ENCODE results near the gene PGF. TPM values are rescaled to one million over a fixed set of nuclear protein-coding genes. Genes with fewer than 3 reads are reported as not detected.

PGF gene
- total RNA-seq (1 to 10 TPM in 1 of 2 donors, under 1 TPM in 1; 0.61 to 4.5 TPM), polyA plus RNA-seq (1 to 10 TPM in 1 of 2 donors, under 1 TPM in 1; 0.90 to 2.8 TPM)

GRCh38 chr14:74955229-74956026 is at the start of gene PGF:
PGF (minus strand) TSS chr14:74955597; CDS start chr14:74955242, 355 bp downstream.
- no peaks in the 10 kb centered on the region for H3K27me3 ChIP-seq (ENCODE audit: control insufficient read depth in 4 of 4, insufficient read depth in 4 of 4, low read length in 3 of 4)
- no peaks in the 10 kb centered on the region for H3K36me3 ChIP-seq (ENCODE audit: control insufficient read depth in 4 of 4, insufficient read depth in 3 of 4, low read depth in 1 of 4, low read length in 3 of 4)
- no peak within 1 kb of the TSS for H3K9ac ChIP-seq (ENCODE audit: low read depth in 1 of 2, low read length in 2 of 2)
- TF ChIP-seq HNF4G (IDR thresholded peaks at IDR 0.05), result no peak
- no peak for TF ChIP-seq REST (IDR thresholded peaks at IDR 0.05)
- no peak for TF ChIP-seq FOXA2 (IDR thresholded peaks at IDR 0.05)
- TF ChIP-seq TAF1 (conservative IDR thresholded peaks at IDR 0.05), result no peak
- TF ChIP-seq, protein P1, sequence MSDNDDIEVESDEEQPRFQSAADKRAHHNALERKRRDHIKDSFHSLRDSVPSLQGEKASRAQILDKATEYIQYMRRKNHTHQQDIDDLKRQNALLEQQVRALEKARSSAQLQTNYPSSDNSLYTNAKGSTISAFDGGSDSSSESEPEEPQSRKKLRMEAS (IDR thresholded peaks at IDR 0.05), result no peak
- TF ChIP-seq EGR1 (IDR thresholded peaks at IDR 0.05; ENCODE audit: low read depth in 2 of 2), result no peak
- TF ChIP-seq, protein P2, sequence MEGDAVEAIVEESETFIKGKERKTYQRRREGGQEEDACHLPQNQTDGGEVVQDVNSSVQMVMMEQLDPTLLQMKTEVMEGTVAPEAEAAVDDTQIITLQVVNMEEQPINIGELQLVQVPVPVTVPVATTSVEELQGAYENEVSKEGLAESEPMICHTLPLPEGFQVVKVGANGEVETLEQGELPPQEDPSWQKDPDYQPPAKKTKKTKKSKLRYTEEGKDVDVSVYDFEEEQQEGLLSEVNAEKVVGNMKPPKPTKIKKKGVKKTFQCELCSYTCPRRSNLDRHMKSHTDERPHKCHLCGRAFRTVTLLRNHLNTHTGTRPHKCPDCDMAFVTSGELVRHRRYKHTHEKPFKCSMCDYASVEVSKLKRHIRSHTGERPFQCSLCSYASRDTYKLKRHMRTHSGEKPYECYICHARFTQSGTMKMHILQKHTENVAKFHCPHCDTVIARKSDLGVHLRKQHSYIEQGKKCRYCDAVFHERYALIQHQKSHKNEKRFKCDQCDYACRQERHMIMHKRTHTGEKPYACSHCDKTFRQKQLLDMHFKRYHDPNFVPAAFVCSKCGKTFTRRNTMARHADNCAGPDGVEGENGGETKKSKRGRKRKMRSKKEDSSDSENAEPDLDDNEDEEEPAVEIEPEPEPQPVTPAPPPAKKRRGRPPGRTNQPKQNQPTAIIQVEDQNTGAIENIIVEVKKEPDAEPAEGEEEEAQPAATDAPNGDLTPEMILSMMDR (IDR thresholded peaks at IDR 0.05; ENCODE audit: low read depth, low read length, missing input control), result no peak
- no peak for TF ChIP-seq YY1 (IDR thresholded peaks at IDR 0.05)
- TF ChIP-seq JUND (IDR thresholded peaks at IDR 0.05), result no peak
- no peak for TF ChIP-seq GABPA (IDR thresholded peaks at IDR 0.05 in 1 of 2, conservative IDR thresholded peaks at IDR 0.05 in 1 of 2)
- no peak for TF ChIP-seq FOXA1 (IDR thresholded peaks at IDR 0.05)
- TF ChIP-seq RXRA (IDR thresholded peaks at IDR 0.05), result no peak
- TF ChIP-seq RAD21 (IDR thresholded peaks at IDR 0.05), result no peak
- no peak for TF ChIP-seq HNF4A (conservative IDR thresholded peaks at IDR 0.05)
- no peak for TF ChIP-seq SP1 (IDR thresholded peaks at IDR 0.05)
- TF ChIP-seq, protein P3, sequence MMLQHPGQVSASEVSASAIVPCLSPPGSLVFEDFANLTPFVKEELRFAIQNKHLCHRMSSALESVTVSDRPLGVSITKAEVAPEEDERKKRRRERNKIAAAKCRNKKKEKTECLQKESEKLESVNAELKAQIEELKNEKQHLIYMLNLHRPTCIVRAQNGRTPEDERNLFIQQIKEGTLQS (IDR thresholded peaks at IDR 0.05), result no peak
- no peak for TF ChIP-seq ZBTB33 (IDR thresholded peaks at IDR 0.05)
- H3K4me1 ChIP-seq (ENCODE audit: control insufficient read depth in 4 of 4, insufficient read depth in 4 of 4, low read length in 3 of 4), result peaks cover 0 to 9% (median 4%) of the 10 kb centered on the region in 4 donors
- H3K9me3 ChIP-seq (ENCODE audit: control insufficient read depth in 4 of 4, low read length in 3 of 4), result no peaks in the 10 kb centered on the region
- DNase-seq (ENCODE audit: low spot score), result peak; percentile 75
- H3K4me3 ChIP-seq (ENCODE audit: low read depth in 1 of 3, low read length in 3 of 3), result peak within 1 kb of the TSS in 2 of 3 donors; percentile 31 to 42
- WGBS, result 6% methylated on average over 73 of the region's 73 CpGs
- peak within 1 kb of the TSS; percentile 25 to 58 for H3K27ac ChIP-seq (ENCODE audit: low read depth in 1 of 2, low read length in 2 of 2)

Measured in liver (tissue), 9 donors.